Endothelial cell of umbilical vein (primary cell): ENCODE data around the gene LUZP2.

Source experiments
- POLR2A ChIP-seq: IDR thresholded peaks from 2 replicates; pipeline ENCODE4 v1.6.1; 2012; ENCODE audit warnings: low read depth, mild to moderate bottlenecking, control low read depth, low read length
- TF ChIP-seq, protein P1 (sequence below), 2 donors: IDR thresholded peaks; 1 replicate in 1 of 2; 2 replicates in 1 of 2; pipeline ENCODE4 v1.5.1; 2011; ENCODE audit warnings: low read length in 2 of 2, mild to moderate bottlenecking in 2 of 2, moderate library complexity in 2 of 2, control low read depth in 1 of 2, inconsistent platforms in 1 of 2, low read depth in 1 of 2; ENCODE audit not compliant: insufficient read depth in 1 of 2; ENCODE audit errors: extremely low read depth in 1 of 2

- TF ChIP-seq, protein P1, sequence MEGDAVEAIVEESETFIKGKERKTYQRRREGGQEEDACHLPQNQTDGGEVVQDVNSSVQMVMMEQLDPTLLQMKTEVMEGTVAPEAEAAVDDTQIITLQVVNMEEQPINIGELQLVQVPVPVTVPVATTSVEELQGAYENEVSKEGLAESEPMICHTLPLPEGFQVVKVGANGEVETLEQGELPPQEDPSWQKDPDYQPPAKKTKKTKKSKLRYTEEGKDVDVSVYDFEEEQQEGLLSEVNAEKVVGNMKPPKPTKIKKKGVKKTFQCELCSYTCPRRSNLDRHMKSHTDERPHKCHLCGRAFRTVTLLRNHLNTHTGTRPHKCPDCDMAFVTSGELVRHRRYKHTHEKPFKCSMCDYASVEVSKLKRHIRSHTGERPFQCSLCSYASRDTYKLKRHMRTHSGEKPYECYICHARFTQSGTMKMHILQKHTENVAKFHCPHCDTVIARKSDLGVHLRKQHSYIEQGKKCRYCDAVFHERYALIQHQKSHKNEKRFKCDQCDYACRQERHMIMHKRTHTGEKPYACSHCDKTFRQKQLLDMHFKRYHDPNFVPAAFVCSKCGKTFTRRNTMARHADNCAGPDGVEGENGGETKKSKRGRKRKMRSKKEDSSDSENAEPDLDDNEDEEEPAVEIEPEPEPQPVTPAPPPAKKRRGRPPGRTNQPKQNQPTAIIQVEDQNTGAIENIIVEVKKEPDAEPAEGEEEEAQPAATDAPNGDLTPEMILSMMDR (IDR thresholded peaks at IDR 0.05; ENCODE audit: extremely low read depth in 1 of 2, insufficient read depth in 1 of 2, low read depth in 1 of 2, low read length in 2 of 2): no peak
- TF ChIP-seq POLR2A: no peak
Measured at GRCh38 chr11:24870048-24870447, 373.2 kb downstream of the LUZP2 start.
